ENCODE measurements around the gene EBI3.
"Not testable (repeated sequence)": the region's sequence is repeated elsewhere in the genome, so short reads cannot be mapped to it uniquely, and the experiment has no call there.

The EBI3 gene

DNA sequence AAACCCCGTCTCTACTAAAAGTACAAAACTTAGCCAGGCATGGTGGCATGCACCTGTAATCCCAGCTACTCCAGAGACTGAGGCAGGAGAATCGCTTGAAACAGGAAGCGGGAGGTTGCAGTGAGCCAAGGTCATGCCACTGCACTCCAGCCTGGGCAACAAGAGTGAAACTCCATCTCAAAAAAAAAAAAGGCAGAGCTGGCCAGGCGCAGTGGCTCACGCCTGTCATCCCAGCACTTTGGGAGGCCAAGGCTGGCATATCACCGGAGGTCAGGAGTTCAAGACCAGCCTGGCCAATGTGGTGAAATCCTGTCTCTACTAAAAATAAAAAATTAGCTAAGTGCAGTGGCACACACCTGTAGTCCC, 45.0 kb downstream of the EBI3 start:
- not testable (repeated sequence) for H3K4ac ChIP-seq (ENCODE audit: low read depth in 1 of 2, low read length in 2 of 2); H2BK120ac ChIP-seq (ENCODE audit: low read depth, low read length); H4K91ac ChIP-seq (ENCODE audit: low read length); H3K14ac ChIP-seq (ENCODE audit: low read length in 2 of 2); H3K4me2 ChIP-seq (ENCODE audit: low read length, poor library complexity, severe bottlenecking); H3K9ac ChIP-seq (ENCODE audit: low read length); H3K4me3 ChIP-seq (ENCODE audit: insufficient read depth in 1 of 2, low read depth in 1 of 2, low read length in 2 of 2); H3K9me3 ChIP-seq (ENCODE audit: control insufficient read depth, low read length); H3K18ac ChIP-seq (ENCODE audit: low read depth in 1 of 2, low read length in 2 of 2); H2BK5ac ChIP-seq (ENCODE audit: low read depth, low read length, poor library complexity, severe bottlenecking); H3K27ac ChIP-seq (ENCODE audit: low read length, poor library complexity, severe bottlenecking); H2AK5ac ChIP-seq (ENCODE audit: low read length, severe bottlenecking); H2AFZ ChIP-seq (ENCODE audit: low read depth, low read length); H3K23ac ChIP-seq (ENCODE audit: low read length in 2 of 2); DNase-seq; H2BK12ac ChIP-seq (ENCODE audit: low read length in 2 of 2); H4K8ac ChIP-seq (ENCODE audit: low read length); H2BK15ac ChIP-seq (ENCODE audit: low read depth, poor library complexity, severe bottlenecking); H3K36me3 ChIP-seq (ENCODE audit: control insufficient read depth in 1 of 2, insufficient read depth in 2 of 2, low read depth in 1 of 2, low read length in 2 of 2); H3K79me1 ChIP-seq (replicated peaks; ENCODE audit: low read length, poor library complexity, severe bottlenecking)
- Histone ChIP-seq H3K4me1 (ENCODE audit: control insufficient read depth, insufficient read depth, low read depth, low read length) (peaks cover 11% of the 10 kb centered on the region), H3K27me3 (ENCODE audit: control insufficient read depth in 1 of 2, insufficient read depth in 1 of 2, low read length in 2 of 2) (peaks cover 19 to 21% of the 10 kb centered on the region in 2 experiments)
- 96% methylated on average over 6 of the region's 6 CpGs for WGBS

DNA sequence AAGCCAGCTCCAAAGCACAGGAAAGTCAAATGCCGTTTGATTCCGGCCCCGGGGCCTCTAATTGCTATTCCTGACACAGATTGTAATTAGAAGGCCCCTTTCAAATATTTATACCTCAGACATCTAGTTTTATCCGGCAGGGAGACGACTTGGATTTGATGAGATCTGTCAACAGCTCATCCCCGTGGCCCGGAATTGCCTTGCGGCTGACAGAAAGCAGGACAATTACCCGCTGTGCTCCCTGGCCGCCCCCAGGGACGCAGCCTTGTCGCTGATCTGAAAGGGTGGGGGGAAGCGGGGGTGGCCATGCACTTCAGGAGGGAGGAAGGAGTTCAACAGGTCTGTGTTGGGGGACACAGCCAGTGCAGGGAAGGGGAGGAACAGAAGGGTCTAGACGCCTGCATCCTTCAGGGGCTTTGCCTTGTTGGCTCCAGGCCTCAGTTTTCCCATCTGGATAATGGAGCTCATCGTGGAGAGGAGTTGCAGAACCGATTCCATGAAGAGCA, 47.9 kb downstream of the EBI3 start:
- Histone ChIP-seq H3K27me3 (ENCODE audit: control insufficient read depth in 1 of 2, insufficient read depth in 1 of 2, low read length in 2 of 2) (peaks cover 45 to 47% of the 10 kb centered on the region in 2 experiments), H2AFZ (ENCODE audit: low read depth, low read length) (no peak overlapping the region), H2BK120ac (ENCODE audit: low read depth, low read length) (no peak overlapping the region), H3K14ac (ENCODE audit: low read length in 2 of 2) (no peak overlapping the region), H2BK15ac (ENCODE audit: low read depth, poor library complexity, severe bottlenecking) (no peak overlapping the region), H3K9me3 (ENCODE audit: control insufficient read depth, low read length) (no peaks in the 10 kb centered on the region), H3K36me3 (ENCODE audit: control insufficient read depth in 1 of 2, insufficient read depth in 2 of 2, low read depth in 1 of 2, low read length in 2 of 2) (no peaks in the 10 kb centered on the region), H3K23ac (ENCODE audit: low read length in 2 of 2) (no peak overlapping the region), H3K4ac (ENCODE audit: low read depth in 1 of 2, low read length in 2 of 2) (no peak overlapping the region), H2BK5ac (ENCODE audit: low read depth, low read length, poor library complexity, severe bottlenecking) (no peak overlapping the region), H3K9ac (ENCODE audit: low read length) (no peak overlapping the region), H3K79me1 (replicated peaks; ENCODE audit: low read length, poor library complexity, severe bottlenecking) (no peaks in the 10 kb centered on the region), H3K27ac (ENCODE audit: low read length, poor library complexity, severe bottlenecking) (no peak overlapping the region), H3K4me3 (ENCODE audit: insufficient read depth in 1 of 2, low read depth in 1 of 2, low read length in 2 of 2) (no peak overlapping the region), H4K8ac (ENCODE audit: low read length) (peak overlapping the region; percentile 23), H3K18ac (ENCODE audit: low read depth in 1 of 2, low read length in 2 of 2) (no peak overlapping the region), H4K91ac (ENCODE audit: low read length) (no peak overlapping the region), H2BK12ac (ENCODE audit: low read length in 2 of 2) (no peak overlapping the region), H2AK5ac (ENCODE audit: low read length, severe bottlenecking) (no peak overlapping the region), H3K4me2 (ENCODE audit: low read length, poor library complexity, severe bottlenecking) (no peak overlapping the region), H3K4me1 (ENCODE audit: control insufficient read depth, insufficient read depth, low read depth, low read length) (peaks cover 17% of the 10 kb centered on the region)
- WGBS, result 39% methylated on average over 15 of the region's 16 CpGs
- DNase-seq, result no peak

DNA sequence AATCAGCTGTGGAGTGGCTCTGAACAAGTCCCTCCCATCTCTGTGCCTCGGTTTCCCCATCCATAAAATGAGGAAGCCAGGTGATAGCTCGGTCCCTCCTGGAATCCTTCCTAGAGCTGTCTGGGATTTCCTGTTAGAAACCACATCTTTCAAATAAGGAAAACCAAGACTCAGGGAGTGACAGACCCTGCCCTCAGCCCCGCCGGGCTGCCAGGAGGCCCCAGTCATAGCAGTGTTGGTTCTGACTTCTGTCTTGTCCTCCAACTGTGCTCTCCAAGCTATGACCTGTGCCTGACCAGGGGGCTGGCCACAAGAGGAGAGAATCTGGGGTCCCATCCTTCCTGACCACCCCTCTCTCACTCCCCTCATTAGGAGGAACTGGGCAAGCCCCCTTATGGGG, 48.7 kb downstream of the EBI3 start:
- peaks cover 17% of the 10 kb centered on the region for H3K4me1 ChIP-seq (ENCODE audit: control insufficient read depth, insufficient read depth, low read depth, low read length)
- no peak overlapping the region for H4K8ac ChIP-seq (ENCODE audit: low read length)
- no peak overlapping the region for H3K23ac ChIP-seq (ENCODE audit: low read length in 2 of 2)
- no peak overlapping the region for H4K91ac ChIP-seq (ENCODE audit: low read length)
- H2AK5ac ChIP-seq (ENCODE audit: low read length, severe bottlenecking), result no peak overlapping the region
- no peak overlapping the region for H3K4me2 ChIP-seq (ENCODE audit: low read length, poor library complexity, severe bottlenecking)
- no peak overlapping the region for H2BK15ac ChIP-seq (ENCODE audit: low read depth, poor library complexity, severe bottlenecking)
- no peak overlapping the region for H3K27ac ChIP-seq (ENCODE audit: low read length, poor library complexity, severe bottlenecking)
- peaks cover 50 to 51% of the 10 kb centered on the region in 2 experiments for H3K27me3 ChIP-seq (ENCODE audit: control insufficient read depth in 1 of 2, insufficient read depth in 1 of 2, low read length in 2 of 2)
- 13% methylated on average over 4 of the region's 4 CpGs for WGBS
- H3K9ac ChIP-seq (ENCODE audit: low read length), result no peak overlapping the region
- no peak overlapping the region for H3K14ac ChIP-seq (ENCODE audit: low read length in 2 of 2)
- no peaks in the 10 kb centered on the region for H3K36me3 ChIP-seq (ENCODE audit: control insufficient read depth in 1 of 2, insufficient read depth in 2 of 2, low read depth in 1 of 2, low read length in 2 of 2)
- H2AFZ ChIP-seq (ENCODE audit: low read depth, low read length), result no peak overlapping the region
- H3K18ac ChIP-seq (ENCODE audit: low read depth in 1 of 2, low read length in 2 of 2), result no peak overlapping the region
- no peak overlapping the region for H3K4ac ChIP-seq (ENCODE audit: low read depth in 1 of 2, low read length in 2 of 2)
- no peaks in the 10 kb centered on the region for H3K79me1 ChIP-seq (replicated peaks; ENCODE audit: low read length, poor library complexity, severe bottlenecking)
- no peak for DNase-seq
- no peaks in the 10 kb centered on the region for H3K9me3 ChIP-seq (ENCODE audit: control insufficient read depth, low read length)
- no peak overlapping the region for H3K4me3 ChIP-seq (ENCODE audit: insufficient read depth in 1 of 2, low read depth in 1 of 2, low read length in 2 of 2)
- no peak overlapping the region for H2BK120ac ChIP-seq (ENCODE audit: low read depth, low read length)
- H2BK12ac ChIP-seq (ENCODE audit: low read length in 2 of 2), result no peak overlapping the region
- H2BK5ac ChIP-seq (ENCODE audit: low read depth, low read length, poor library complexity, severe bottlenecking), result no peak overlapping the region

DNA sequence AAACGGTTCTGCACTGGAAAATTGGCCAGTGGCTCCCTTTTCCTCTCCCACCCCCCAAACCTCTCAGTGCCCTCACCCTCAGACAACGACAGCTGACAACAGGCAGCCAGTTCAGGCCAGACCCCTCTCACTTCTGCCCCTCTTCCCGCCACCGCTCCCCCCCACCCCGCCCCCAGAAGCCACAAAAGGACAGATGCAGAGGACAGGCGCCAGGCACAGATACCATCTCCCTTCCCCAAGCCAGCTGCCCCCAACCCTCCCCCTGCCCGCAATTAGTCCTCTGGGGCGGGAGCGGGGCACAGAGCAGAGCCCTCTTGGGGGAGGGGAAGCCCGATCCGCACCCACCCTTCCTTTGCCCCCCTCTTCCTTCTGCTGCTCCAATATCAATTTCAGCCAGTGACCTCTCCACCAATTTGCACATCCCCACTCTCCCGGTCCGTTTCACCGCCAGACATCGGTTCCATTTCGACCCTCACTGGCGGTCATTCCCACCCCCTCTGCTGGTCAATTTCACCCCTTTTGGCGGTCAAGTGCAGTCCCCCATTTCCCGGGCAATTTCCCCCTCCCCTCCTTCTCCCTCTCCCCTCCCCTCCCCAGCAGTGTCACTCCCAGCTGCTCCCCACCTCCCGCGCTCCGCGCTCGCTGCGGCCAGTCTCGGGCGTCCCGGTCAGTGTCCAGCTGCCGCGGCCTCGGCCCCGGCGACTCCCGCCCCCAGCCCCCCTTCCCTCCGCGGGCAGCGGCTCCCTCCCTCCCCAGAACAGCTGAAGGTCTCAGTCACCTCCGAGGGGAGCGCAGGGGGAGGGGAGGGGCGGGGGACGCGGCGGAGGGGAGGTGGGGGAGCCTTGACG, 49.3 kb downstream of the EBI3 start, which contains the start of gene SHD:
SHD (plus strand) TSS at position 848 of the 848 bp plus-strand sequence. CDS start 798 bp downstream, outside the sequence.
- under 1% methylated on average over 22 of the region's 44 CpGs for WGBS
- Histone ChIP-seq H3K36me3 (ENCODE audit: control insufficient read depth in 1 of 2, insufficient read depth in 2 of 2, low read depth in 1 of 2, low read length in 2 of 2) (no peaks in the 10 kb centered on the region), H2AFZ (ENCODE audit: low read depth, low read length) (no peak within 1 kb of the TSS), H3K14ac (ENCODE audit: low read length in 2 of 2) (no peak within 1 kb of the TSS), H3K27ac (ENCODE audit: low read length, poor library complexity, severe bottlenecking) (no peak within 1 kb of the TSS), H3K27me3 (ENCODE audit: control insufficient read depth in 1 of 2, insufficient read depth in 1 of 2, low read length in 2 of 2) (peaks cover 54 to 55% of the 10 kb centered on the region in 2 experiments), H2BK12ac (ENCODE audit: low read length in 2 of 2) (no peak within 1 kb of the TSS), H3K9ac (ENCODE audit: low read length) (no peak within 1 kb of the TSS), H3K4ac (ENCODE audit: low read depth in 1 of 2, low read length in 2 of 2) (no peak within 1 kb of the TSS), H3K4me3 (ENCODE audit: insufficient read depth in 1 of 2, low read depth in 1 of 2, low read length in 2 of 2) (peak within 1 kb of the TSS in 1 of 2 experiments; percentile 17), H3K79me1 (replicated peaks; ENCODE audit: low read length, poor library complexity, severe bottlenecking) (no peaks in the 10 kb centered on the region), H3K4me2 (ENCODE audit: low read length, poor library complexity, severe bottlenecking) (peak within 1 kb of the TSS; percentile 59), H3K18ac (ENCODE audit: low read depth in 1 of 2, low read length in 2 of 2) (no peak within 1 kb of the TSS), H2BK5ac (ENCODE audit: low read depth, low read length, poor library complexity, severe bottlenecking) (no peak within 1 kb of the TSS), H2BK120ac (ENCODE audit: low read depth, low read length) (peak within 1 kb of the TSS; percentile 5), H2BK15ac (ENCODE audit: low read depth, poor library complexity, severe bottlenecking) (no peak within 1 kb of the TSS), H4K8ac (ENCODE audit: low read length) (no peak within 1 kb of the TSS), H2AK5ac (ENCODE audit: low read length, severe bottlenecking) (no peak within 1 kb of the TSS), H4K91ac (ENCODE audit: low read length) (no peak within 1 kb of the TSS), H3K9me3 (ENCODE audit: control insufficient read depth, low read length) (no peaks in the 10 kb centered on the region), H3K23ac (ENCODE audit: low read length in 2 of 2) (no peak within 1 kb of the TSS), H3K4me1 (ENCODE audit: control insufficient read depth, insufficient read depth, low read depth, low read length) (peaks cover 17% of the 10 kb centered on the region)
- DNase-seq, result no peak
